ENCODE measurements around the gene LDLRAD1.
A peak's percentile ranks its signal among the peaks of the same experiment; 100 is the strongest.
"Not testable (repeated sequence)": the region's sequence is repeated elsewhere in the genome, so short reads cannot be mapped to it uniquely, and the experiment has no call there.

LDLRAD1 gene

DNA sequence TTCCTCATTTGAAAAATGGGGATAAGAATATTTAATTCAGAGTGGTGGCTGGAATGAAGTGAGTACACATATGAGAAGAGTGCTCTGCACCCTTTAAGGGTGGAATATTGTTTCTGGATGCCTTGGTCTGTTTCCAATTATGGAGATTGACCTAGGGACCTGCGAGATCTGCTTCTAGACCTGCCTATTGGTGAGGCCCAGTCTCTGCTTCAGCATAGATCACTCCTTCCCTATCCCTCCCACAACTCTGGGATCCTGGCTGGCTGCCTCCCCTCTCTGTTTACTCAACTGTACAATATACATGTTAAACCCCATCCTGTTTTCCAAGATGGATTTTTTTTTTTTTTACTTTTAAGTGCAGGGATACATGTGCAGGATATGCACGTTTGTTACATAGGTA lies 6.4 kb upstream of the LDLRAD1 start:
- no peak overlapping the region for H3K27ac Mint-ChIP-seq

GRCh38 chr1:54019562-54020176 lies 1.7 kb upstream of the LDLRAD1 start:
- H3K27me3 Mint-ChIP-seq (ENCODE audit: low read depth, poor library complexity); H3K4me1 Mint-ChIP-seq; DNase-seq; H3K4me3 Mint-ChIP-seq; H3K27ac Mint-ChIP-seq; H3K9me3 Mint-ChIP-seq; H3K36me3 Mint-ChIP-seq (ENCODE audit: low read depth): not testable (repeated sequence)

More for the DNA sequence above, 6.4 kb upstream of the LDLRAD1 start:
- peaks cover 5% of the 10 kb centered on the region for H3K27me3 Mint-ChIP-seq (ENCODE audit: low read depth, poor library complexity)
- H3K4me1 Mint-ChIP-seq: no peaks in the 10 kb centered on the region
- no peak overlapping the region for H3K4me3 Mint-ChIP-seq
- no peak for TF ChIP-seq CTCF (IDR thresholded peaks at IDR 0.05)
- no peak for DNase-seq
- no peaks in the 10 kb centered on the region for H3K9me3 Mint-ChIP-seq
- peaks cover 2% of the 10 kb centered on the region for H3K36me3 Mint-ChIP-seq (ENCODE audit: low read depth)

- peaks cover 9% of the 10 kb centered on the region for H3K27me3 Mint-ChIP-seq (ENCODE audit: low read depth, poor library complexity)
- H3K4me3 Mint-ChIP-seq: no peak overlapping the region
- no peaks in the 10 kb centered on the region for H3K36me3 Mint-ChIP-seq (ENCODE audit: low read depth)
- peak overlapping the region; percentile 76 for H3K27ac Mint-ChIP-seq
- H3K9me3 Mint-ChIP-seq: no peaks in the 10 kb centered on the region
- H3K4me1 Mint-ChIP-seq: peaks cover 7% of the 10 kb centered on the region
- no peak for TF ChIP-seq CTCF (IDR thresholded peaks at IDR 0.05)
- no peak for DNase-seq
These were observed 649 bp upstream of the LDLRAD1 start for GRCh38 chr1:54018635-54019034.

DNA sequence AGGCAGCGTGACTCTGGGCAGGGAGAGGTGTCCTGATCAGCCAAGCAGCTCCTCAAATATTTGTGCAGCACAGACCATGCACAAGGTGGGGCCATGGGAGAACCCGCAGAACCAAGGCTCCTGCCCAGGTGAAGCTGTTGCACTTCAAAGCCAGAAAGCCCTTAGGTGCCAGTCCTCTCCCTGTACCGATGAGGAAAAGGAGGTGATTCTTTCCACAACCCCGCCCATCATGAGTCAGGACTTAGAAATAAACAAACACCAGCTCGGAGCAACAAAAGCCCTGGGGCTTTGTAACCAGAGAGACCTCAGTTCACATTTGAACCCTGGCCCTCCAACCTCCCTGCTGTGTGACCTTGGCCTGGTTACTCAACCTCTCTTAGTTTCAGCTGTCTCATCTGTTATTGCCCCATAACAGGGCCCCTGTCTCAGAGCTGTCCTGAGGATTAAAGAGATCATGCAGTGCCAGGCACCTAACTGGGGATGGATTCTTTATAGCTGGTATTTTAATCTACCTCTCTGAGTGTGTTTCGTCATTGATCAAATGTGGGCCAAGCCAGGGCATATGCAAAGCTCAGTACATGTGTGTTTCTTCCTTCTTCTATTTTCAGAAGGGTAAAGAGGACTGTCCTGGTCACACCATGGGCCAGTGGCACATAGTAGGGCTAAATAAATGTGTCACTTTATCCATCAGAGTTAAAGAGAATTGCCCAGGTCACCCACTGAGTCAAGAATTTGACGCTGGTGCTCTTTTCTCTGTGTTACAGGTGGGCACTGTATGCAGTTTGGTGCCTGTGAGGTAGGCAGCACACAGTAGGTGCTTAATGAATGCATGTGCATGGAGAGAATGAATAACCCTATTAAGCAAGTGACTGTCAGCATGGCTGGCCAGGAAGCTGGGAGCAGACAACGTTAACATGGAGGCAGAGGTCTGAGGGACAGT lies 1.4 kb downstream of the LDLRAD1 start:
- no peak for TF ChIP-seq CTCF (IDR thresholded peaks at IDR 0.05)
- DNase-seq: no peak
- no peaks in the 10 kb centered on the region for H3K36me3 Mint-ChIP-seq (ENCODE audit: low read depth)
- no peak overlapping the region for H3K27ac Mint-ChIP-seq
- no peak overlapping the region for H3K4me3 Mint-ChIP-seq
- peaks cover 15% of the 10 kb centered on the region for H3K4me1 Mint-ChIP-seq
- no peaks in the 10 kb centered on the region for H3K9me3 Mint-ChIP-seq
- H3K27me3 Mint-ChIP-seq (ENCODE audit: low read depth, poor library complexity): peaks cover 19% of the 10 kb centered on the region

DNA sequence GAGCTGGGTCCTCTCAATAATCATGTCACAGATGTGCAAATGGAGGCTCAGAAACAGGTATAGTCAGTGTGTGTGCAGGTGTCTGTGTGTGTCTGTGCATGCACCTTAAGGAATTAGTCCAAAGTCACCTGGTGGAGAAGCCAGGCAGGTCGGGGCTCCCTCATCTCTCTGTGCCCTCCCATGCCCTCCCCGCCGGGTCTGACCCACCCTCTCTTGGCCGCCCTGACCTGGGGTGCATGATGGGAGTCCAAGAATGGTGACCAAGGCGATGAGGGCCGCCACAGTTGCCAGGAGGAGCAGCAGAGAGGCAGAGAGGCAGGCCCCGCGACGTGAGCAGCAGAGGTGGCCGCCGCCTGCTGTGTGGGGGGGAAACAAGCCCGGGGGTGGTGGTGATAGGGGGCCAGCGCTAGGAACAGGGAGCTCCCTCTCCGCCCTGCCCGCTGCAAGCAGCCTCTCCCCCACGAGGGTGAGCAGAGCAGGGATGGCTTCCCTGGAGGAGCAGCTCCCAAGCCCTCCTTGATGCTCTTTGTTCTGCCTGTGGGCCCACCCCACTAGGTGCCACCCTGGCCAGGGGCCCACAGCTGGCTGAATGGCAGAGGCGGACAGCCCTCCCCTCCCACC lies 3.9 kb downstream of the LDLRAD1 start:
- Mint-ChIP-seq H3K27ac (no peak overlapping the region), H3K4me1 (peaks cover 14% of the 10 kb centered on the region), H3K9me3 (no peaks in the 10 kb centered on the region), H3K4me3 (no peak overlapping the region), H3K27me3 (ENCODE audit: low read depth, poor library complexity) (peaks cover 26% of the 10 kb centered on the region), H3K36me3 (ENCODE audit: low read depth) (no peaks in the 10 kb centered on the region)
- DNase-seq: no peak
- no peak for TF ChIP-seq CTCF (IDR thresholded peaks at IDR 0.05)

DNA sequence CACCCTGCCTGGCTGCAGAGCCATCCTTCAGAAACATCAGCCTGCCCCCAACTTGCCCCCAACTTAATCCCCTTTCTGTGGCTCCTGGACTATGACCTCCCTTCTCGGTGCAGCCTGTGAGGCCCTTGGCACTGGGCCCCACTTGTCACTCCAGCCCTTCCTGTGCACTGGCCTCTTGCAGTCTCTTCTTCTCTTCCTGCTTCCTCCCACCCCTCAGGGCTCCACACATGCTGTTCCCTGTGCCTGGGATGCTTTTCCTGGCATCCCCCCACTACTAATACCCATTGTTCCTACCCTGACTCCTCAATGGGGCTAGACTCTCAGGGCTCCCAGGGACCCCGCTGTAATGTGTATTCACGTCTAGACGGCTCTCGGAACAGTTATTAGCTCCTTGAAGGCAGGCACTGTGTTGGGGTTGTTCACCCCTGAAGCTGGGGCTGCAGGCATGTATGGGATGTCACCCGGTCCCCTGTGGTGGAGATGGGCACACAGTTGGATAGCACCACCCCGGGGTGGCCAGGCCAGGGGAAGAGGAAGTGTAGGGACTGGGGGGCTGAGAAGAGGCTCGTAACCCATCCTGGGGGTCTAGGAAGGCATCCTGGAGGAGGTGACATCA lies 4.5 kb downstream of the LDLRAD1 start:
- Mint-ChIP-seq H3K4me3 (no peak overlapping the region), H3K36me3 (ENCODE audit: low read depth) (no peaks in the 10 kb centered on the region), H3K27ac (no peak overlapping the region), H3K27me3 (ENCODE audit: low read depth, poor library complexity) (peaks cover 26% of the 10 kb centered on the region), H3K4me1 (peaks cover 11% of the 10 kb centered on the region), H3K9me3 (no peaks in the 10 kb centered on the region)
- TF ChIP-seq CTCF (IDR thresholded peaks at IDR 0.05): no peak
- no peak for DNase-seq

Measured in nephron progenitor cell (in vitro differentiated cells).